CD4-positive, alpha-beta T cell treated with Interleukin-2 at 100 ng/mL for 4 hours (primary cell): Measurements from ENCODE around the gene CR1.
"Not testable (repeated sequence)": the region's sequence is repeated elsewhere in the genome, so short reads cannot be mapped to it uniquely, and the experiment has no call there.

Experiments used
- DNase-seq: peaks from one replicate; pipeline ENCODE4 v3.0.0-alpha.2; 2020; ENCODE audit warnings: low spot score

CR1 gene

GRCh38 chr1:207495801-207496792 is at the start of gene CR1:
Gene CR1 (plus strand): TSS chr1:207496157. CDS start chr1:207496268, 111 bp downstream.
- DNase-seq: peak; percentile 13

DNA sequence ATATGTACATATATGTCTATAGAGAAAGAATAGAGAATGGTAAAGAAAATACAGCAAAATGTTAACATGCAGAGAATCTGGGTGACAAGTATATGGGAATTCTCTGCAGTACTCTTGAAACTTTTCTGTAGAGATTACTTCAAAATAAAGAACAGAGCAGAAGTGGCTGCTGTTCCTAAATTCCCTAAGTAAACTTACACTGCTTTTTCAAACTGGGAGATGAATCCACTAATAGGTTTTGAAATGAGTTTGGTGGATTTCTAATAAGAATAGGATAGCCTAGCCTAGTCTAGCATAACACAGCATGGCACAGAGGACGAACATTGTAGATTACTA is 42.3 kb upstream of the CR1 start:
- DNase-seq: no peak

GRCh38 chr1:207454046-207454964 is 41.7 kb upstream of the CR1 start, which contains the start of gene CR2:
Gene CR2 (plus strand): TSS chr1:207454328. CDS start chr1:207454419, 91 bp downstream.
- peak; percentile 13 for DNase-seq

GRCh38 chr1:207455183-207455754 is 40.7 kb upstream of the CR1 start:
- DNase-seq: no peak

DNA sequence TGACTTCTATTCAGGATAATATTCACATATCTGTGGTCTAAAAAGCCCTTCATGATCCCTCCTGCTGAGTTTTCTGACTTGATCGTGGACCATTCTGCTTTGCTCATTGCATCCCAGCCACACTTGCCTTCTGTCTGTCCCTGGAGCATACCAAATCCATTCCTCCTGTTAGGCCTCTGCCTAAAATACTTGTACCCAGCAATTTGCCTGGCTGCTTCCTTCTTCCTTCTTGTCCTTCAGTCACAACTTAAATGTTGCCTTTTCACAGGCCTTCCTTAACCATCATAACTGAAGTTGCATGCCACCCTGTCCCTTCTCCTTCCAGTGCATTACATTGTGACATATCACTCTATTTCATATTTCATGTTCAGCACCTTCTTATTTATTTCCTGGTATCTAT is 37.5 kb upstream of the CR1 start:
- no peak for DNase-seq

DNA sequence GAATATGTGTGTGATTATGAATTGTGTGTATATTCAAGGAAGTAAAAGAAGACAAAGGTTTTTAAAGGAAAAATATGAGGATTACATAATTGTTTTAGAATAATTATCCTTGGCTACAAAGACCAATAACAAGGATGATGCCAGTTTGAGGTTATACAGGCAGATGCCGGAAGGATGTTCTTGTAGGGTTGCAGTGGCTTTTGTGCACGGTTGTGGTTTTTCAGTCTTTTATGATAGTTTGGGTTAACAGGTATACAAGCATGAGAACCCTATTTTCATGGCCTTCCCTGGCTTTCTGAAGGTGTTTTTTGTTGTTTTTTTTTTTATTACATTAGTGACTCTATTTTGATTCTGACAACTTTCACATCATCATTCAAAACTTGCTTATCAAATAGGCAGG is 36.9 kb upstream of the CR1 start:
- peak; percentile 50 for DNase-seq

- no peak for DNase-seq
Observed at GRCh38 chr1:207461649-207462048, 34.3 kb upstream of the CR1 start.

DNA sequence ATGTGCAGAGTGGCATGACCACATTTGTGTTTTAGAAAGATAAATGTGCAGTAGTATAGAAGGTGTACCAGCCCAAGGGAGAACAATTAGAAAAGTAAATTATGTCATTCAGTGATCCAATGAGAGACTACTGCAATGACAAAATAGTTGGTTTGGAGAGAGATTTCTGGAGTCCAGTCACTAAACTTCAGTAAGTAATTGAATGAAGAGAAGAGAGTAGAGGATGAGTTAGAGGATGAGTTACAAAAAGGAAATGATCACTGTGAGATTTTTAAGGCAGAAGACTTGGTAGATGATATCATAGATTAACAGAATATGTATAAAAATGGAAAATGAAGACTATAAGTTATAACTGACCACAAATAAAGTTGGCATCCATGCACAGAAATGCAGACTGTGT is 33.4 kb upstream of the CR1 start:
- no peak for DNase-seq

DNA sequence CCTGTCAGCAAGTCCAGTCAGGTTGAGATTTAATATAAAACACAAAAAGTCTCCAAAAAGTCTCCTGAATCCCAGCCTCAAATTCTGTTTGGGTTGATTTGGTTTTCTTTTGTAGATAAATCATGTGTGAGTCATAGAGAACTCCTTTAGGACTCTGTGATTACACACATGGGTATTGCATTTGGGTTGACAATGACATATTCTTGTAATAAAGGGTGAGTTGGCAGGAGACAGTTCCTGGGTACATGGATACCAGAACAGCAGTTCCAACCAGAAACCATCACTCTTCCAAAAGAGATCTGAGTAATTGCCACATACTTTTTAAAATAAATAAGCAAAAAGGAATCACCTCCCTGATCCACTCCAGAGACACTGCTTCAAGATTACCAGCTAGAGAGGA is 32.9 kb upstream of the CR1 start:
- peak; percentile 11 for DNase-seq

DNA sequence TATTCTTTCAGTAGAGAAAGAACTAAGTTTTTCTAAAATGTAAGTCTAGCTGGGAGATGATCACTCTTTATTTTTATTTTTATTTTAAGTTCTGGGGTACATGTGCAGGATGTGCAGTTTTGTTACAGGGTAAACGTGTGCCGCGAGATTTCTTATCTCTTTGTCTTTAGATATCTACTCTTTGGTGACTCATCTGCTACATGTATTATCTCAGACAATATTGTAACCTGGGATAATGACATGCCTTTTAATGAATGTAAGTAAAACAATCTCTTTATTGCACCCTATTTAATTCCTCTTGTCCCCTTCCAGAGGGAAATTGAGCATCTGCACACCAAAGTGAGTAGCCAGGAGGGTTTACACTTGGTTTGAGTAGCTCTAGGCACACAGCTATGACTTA is 32.4 kb upstream of the CR1 start:
- DNase-seq: peak; percentile 4

GRCh38 chr1:207470927-207471326 is 25.0 kb upstream of the CR1 start:
- peak; percentile 19 for DNase-seq

- DNase-seq: no peak
Observed at GRCh38 chr1:207474210-207474609, 21.7 kb upstream of the CR1 start.

- no peak for DNase-seq
Observed at GRCh38 chr1:207486198-207486597, 9.8 kb upstream of the CR1 start.

- no peak for DNase-seq
Observed at GRCh38 chr1:207487636-207488035, 8.3 kb upstream of the CR1 start.

GRCh38 chr1:207493212-207493611 is 2.7 kb upstream of the CR1 start:
- no peak for DNase-seq

- no peak for DNase-seq
Observed at GRCh38 chr1:207494171-207494570, 1.8 kb upstream of the CR1 start.

GRCh38 chr1:207495281-207495680 is 676 bp upstream of the CR1 start:
- not testable (repeated sequence) for DNase-seq

DNA sequence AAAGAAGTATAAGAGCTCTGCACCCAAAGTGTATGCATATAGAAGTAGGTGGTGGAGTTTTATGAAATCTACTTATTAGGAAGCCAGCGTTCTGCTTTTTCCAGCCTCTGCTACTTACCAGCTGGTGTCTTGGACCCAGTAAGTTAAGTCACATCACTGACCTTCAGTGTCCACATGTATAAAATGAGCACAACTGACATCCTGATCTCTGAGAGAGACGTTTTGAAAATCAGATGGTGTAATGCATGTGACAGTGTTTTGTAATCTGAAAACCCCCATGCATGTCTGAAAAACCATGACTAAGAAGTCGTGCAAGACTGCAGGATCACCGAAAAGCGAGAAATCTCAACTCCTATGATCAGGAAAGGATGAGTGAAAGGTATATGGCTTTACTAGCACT is 2.0 kb downstream of the CR1 start:
- DNase-seq: no peak

- DNase-seq: peak; percentile 71
Observed at GRCh38 chr1:207499573-207499972, 3.6 kb downstream of the CR1 start.

GRCh38 chr1:207500306-207500705 is 4.3 kb downstream of the CR1 start:
- no peak for DNase-seq

GRCh38 chr1:207501071-207501470 is 5.1 kb downstream of the CR1 start:
- DNase-seq: no peak

GRCh38 chr1:207502726-207503125 is 6.8 kb downstream of the CR1 start:
- no peak for DNase-seq
